Measurements from ENCODE around the gene DHRSX.
"Not testable (repeated sequence)": the region's sequence is repeated elsewhere in the genome, so short reads cannot be mapped to it uniquely, and the experiment has no call there.

The DHRSX gene

DNA sequence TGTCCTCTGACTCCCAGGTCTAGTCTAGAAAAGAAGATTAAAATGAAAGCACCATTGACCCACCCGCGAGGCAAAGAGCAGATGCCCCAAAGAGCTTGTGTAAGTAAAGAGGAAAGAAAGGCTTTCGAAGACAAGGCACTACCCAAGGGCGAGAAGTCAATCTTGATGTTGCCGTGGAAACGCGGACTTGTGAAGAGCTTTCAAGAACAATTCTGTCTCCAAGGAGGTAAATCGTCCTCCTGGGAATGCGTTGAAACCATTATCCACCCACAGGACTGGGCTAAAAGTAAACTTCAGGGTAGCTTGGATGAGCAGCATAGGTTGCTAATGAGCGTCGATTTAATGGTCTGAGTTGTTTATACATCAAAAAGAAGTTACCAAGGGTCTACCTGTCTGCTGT, 189.3 kb downstream of the DHRSX start:
- DNase-seq = no peak

DNA sequence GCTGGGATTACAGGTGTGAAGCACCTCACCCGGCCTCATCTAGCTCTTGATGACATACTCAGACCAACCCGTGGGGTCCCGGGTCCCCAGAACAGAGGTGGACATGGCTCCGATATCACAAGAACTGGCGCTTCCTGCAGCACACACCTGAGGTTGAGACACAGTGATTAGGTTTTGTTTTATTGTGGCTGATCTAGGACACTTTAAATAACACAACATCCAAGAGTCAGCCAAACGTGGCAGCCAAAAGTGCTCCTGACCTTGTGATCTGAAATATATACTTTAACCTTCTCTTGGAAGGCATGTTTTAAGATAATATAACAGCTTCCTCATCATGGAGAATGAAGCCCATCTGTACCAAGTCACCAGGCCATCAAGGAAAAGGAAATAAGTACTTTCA, 198.9 kb downstream of the DHRSX start:
- DNase-seq = no peak

DNA sequence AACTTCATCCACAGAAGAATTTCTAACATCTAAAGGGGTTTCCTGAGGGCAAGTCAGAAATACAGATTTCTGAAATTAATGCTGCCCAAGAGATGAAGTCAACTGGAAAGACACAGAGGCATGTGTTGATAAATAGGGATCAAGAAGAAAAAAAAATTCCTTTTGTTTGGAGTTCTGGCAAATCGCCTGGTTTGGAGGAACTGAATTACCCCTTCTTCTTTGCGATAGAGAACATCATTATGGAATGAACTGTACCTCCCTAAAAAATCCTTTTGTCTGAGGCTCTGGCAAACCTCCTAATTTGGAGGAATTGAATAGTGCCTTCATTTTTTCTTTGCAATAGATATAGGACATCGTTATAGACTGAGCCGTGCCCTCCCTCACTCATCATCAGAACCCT, 200.9 kb downstream of the DHRSX start:
- DNase-seq = no peak

DNA sequence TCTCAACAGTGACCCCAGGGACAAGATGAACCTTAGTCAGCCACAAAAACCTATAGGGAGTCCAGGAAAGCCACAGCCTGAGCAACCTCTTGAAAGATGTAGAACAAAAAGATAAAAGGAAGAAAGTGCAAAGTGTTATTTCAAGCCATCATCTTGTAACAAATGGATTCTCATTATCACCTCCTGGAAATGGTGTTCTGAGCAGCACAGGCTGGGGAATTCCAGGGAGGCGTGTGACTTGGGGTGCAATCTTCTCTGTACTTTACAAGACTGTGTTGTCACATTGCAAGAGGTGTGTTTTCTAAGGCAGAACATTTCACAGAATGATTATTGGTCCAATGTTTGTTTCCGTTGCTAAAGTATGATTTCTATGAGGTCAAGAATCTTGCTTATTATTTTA, 214.0 kb downstream of the DHRSX start:
- no peak for DNase-seq

DNA sequence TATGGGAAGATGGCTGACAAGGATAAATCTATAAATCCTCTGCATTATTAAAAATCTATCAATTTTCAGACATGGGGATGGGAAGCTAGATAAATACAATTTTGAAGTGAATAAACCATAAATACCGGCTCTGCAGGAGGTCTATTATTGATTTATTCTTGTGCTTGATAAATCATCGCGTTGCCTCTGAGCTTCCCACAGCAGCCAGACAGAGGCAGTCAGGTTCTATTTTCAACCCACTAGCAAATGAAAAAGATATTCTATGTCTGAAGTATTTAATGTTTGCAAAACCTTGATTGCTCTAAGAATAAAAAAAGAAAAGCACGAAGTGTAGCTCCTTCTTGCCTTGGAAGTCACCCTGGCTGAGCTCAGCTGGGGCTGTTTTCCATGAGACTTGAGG, 216.2 kb downstream of the DHRSX start:
- no peak for DNase-seq

DNA sequence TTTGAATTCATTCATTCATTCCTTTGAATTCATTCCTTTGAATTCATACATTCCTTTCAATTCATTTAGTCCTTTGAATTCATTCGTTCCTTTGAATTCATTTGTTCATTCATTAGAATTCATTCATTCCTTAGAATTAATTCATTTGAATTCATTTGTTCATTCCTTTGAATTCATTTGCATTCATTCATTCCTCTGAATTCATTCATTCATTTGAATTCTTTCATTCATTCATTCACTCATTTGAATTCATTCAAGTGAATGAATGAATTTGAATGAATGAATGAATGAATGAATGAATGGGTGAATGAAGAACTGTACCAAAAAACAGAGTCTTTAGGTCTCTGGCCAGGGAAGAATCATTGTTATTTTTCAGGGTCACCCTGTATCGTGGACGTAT, 216.6 kb downstream of the DHRSX start:
- no peak for DNase-seq

DNA sequence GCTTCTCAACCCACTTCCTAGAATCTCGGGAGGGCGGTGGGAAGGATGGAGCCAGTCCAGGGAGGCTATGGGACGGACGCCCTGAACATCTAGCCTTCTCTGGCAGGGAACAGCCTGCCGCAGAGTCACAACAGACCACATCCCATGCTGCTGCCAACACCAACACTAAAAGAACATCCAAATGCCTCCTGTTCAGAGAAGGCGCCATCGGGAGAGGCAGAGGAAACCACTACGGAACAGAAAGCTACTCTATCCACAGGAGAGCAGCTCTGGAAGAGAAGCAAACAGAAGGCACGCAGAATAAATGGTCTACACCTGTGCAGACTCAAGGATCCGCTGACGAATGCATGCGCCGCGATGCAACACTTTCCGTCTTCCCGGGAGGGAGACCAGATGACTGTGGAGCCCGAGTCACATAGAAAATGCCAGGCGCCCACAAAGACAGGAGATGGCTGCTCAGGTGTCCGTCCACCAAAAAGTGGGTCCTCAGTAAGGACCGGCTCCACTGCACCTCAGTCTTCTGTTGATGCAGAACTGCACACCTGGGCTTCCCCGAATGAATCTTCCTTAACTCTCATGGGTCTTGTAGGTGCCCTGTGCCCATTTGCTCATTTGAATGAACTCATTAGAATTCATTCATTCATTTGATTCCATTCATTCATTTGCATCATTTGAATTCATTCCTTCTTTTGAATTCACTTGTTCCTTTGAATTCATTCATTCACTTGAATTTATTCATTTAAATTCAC, 217.5 kb downstream of the DHRSX start:
- DNase-seq = no peak

DNA sequence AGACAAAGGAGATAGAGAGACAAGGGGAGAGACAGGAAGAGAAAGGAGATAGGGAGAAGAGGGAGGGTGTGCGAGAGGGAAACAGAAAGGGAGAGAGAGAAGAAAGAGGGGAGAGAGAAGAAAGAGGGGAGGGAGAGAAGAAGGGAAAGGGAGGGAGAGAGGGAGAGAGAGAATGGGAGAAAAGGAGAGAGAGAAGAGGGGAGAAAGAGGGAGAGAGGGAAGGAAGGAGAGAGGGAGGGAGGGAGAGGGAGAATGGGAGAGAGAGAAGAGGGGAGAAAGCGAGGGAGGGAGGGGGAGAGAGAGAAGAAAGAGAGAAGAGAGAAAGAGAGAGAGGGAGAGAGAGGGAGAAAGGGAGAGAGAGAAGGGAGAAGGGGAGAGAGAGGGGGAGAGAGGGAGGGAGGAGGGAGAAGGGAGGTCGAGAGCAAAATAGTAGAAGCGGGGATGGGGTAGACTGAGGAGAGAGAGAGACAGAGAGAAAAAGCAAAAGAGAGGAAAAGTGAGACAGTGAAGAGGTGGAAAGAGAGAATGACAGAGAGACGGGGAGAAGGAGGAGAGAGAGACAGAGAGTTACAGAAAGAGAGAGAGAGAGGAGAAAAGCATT, 218.2 kb downstream of the DHRSX start:
- no peak for DNase-seq

DNA sequence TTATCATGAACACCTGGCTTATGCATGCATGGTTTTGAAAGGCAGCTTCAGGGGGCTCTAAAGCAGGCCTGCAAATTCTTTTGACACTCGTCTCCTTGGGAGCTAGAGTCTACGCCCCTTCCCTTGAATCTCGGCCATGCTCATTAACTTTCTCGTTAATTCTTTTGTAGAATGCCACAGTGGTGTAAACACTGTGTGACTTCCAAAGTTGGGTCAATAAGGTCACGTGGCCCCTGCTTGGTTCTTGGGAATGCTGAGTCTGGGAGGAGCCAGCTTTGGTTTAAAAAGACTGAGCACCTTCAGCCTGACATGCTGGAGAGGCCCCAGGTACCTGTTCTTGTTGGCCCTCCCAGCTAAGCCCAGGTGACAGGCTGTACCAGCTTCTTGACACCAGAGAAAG, 228.4 kb downstream of the DHRSX start:
- no peak for DNase-seq

DNA sequence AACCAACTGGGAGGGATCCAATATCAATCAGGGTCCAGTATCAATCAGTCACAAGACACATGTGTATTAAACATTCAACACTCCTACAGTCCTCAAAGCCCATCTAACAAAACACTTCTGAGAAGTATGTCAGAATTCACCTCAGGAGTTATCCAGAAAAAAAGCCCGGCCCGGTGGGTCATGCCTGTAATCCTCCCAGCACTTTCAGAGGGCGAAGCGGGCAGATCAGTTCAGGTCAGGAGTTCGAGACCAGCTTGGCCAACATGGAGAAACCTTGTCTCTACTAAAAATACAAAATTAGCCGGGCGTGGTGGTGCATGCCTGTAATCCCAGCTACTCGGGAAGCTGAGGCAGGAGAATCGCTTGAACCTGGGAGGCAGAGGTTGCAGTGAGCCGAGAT, 229.2 kb downstream of the DHRSX start:
- not testable (repeated sequence) for DNase-seq

DNA sequence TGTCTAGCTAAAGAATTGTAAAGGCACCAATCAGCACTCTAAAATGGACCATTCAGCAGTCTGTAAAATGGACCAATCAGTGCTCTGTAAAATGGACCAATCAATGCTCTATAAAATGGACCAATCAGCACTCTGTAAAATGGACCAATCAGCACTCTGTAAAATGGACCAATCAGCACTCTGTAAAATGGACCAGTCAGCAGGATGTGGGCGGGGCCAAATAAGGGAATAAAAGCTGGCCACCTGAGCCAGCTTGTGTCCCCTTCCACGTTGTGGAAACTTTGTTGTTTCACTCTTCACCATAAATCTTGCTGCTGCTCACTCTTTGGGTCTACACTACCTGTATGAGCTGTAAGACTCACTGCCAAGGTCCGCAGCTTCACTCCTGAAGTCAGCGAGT, 230.0 kb downstream of the DHRSX start:
- not testable (repeated sequence) for DNase-seq

DNA sequence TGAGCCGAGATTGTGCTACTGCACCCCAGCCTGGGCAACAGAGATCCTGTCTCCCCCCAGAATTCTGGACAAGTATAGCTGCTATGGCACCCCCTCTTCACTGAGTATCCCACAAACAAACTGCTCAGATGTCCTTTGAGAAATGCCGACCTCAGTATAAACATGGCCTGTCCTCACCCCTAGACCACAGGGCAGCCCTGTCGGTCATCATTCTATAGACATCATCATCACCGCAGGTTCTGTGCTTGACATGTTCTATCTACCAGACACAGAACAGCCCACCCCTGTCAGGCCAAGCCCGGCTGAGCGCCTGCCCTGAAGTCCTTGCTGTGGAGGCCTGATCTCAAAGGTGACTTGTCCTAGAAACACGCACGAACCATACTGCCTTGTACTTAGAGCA, 232.9 kb downstream of the DHRSX start:
- no peak for DNase-seq

DNA sequence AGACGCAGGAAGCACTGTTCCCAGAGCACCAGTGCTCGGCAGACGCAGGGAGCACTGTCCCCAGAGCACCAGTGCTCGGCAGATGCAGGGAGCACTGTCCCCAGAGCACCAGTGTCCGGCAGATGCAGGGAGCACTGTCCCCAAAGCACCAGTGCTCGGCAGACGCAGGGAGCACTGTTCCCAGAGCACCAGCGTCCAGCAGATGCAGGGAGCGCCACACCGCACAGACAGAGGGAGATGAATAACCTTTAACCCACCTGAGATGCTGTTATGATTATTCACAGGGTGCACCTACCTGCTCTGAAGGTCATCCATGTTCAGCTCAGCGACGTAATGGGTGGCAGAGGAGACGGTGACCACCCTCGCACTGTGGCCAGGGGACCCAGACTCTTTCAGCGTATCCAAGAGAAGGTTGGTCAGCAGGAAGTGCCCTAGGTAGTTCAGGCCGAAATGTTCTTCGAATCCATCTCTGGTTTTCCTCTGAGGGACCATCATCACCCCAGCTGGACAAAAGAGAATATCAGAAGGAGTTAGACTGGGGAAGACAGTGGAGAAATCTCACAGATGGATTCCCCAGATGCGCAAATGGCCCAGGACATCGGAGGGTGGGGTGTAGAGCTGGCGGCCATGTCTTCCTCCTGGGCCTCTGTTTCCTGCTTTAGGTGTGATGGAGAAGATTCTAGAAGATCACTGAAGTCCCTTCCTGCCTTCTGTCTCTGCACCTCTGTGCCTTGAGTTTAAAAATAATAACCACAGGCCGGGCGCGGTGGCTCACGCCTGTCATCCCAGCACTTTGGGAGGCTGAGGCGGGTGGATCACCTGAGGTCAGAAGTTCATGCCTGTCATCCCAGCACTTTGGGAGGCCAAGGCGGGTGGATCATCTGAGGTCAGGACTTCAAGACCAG, 234.1 kb downstream of the DHRSX start:
- DNase-seq = no peak

DNA sequence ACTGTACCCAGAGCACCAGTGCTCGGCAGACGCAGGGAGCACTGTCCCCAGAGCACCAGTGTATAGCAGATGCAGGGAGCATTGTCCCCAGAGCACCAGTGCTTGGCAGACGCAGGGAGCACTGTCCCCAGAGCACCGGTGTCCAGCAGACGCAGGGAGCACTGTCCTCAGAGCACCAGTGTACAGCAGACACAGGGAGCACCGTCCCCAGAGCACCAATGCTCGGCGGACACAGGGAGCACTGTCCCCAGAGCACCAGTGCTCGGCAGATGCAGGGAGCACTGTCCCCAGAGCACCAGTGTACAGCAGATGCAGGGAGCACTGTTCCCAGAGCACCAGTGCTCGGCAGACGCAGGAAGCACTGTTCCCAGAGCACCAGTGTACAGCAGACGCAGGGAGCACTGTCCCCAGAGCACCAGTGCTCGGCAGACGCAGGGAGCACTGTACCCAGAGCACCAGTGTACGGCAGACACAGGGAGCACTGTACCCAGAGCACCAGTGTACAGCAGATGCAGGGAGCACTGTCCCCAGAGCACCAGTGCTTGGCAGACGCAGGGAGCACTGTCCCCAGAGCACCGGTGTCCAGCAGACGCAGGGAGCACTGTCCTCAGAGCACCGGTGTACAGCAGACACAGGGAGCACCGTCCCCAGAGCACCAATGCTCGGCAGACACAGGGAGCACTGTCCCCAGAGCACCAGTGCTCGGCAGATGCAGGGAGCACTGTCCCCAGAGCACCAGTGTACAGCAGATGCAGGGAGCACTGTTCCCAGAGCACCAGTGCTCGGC, 234.9 kb downstream of the DHRSX start:
- DNase-seq = not testable (repeated sequence)

DNA sequence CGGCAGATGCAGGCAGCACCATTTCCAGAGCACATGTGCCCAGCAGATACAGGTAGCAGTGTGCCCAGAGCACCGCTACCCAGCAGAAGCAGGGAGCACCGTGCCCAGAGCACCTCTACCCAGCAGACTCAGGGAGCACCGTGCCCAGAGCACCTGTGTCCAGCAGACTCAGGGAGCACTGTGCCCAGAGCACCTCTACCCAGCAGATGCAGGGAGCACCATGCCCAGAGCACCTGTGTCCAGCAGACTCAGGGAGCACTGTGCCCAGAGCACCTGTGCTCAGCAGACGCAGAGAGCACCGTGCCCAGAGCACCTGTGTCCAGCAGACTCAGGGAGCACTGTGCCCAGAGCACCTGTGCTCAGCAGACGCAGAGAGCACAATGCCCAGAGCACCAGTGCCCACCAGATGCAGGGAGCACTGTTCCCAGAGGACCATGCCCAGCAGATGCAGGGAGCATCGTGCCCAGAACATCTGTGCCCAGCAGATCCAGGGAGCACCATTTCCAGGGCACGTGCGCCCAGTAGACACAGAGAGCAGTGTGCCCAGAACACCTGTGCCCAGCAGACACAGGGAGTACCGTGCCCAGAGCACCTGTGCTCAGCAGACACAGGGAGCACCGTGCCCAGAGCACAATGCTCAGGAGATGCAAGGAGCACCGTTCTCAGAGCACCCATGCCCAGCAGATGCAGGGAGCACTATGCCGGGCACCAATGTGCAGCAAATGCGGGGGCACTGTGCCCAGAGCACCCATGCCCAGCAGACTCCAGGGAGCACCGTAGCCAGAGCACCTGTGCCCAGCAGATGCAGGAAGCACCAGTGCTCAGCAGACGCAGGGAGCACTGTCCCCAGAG, 236.4 kb downstream of the DHRSX start:
- DNase-seq = no peak

DNA sequence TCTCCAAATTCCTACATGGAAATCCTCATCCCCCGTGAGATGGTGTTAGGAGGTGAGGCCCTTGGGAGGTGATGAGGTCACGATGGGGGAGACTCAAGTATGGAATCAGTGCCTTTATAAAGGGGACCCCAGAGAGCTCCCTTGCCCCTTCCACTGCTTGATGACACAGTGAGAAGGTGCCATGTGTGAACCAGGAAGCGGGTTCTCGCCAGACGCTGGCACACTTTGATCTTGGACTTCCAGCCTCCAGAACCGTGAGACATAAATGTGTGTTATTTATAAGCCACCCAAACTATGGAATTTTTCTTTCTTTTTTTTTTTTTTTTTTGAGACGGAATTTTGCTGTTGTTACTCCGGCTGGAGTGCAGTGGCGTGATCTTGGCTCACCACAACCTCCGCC, 237.6 kb downstream of the DHRSX start:
- no peak for DNase-seq

DNA sequence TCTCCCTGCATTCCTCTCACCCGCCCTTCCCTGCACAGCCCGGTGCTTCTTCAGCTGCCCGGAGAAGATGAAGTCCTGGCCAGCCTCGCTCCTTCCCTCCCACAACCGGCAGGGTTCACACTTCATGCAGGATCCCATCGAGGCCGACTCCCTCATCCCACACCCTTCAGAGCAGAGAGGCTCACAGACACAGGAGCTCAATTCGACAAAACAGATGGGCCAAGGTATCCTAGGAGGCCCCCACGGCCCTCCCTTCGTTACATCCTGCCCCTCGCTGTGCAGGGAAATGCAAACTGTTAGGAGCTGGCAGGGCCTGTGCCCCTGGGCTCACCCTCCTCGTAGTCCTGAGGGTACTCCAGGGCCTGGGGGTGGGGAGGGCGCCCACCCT, 238.1 kb downstream of the DHRSX start:
- DNase-seq = no peak

DNA sequence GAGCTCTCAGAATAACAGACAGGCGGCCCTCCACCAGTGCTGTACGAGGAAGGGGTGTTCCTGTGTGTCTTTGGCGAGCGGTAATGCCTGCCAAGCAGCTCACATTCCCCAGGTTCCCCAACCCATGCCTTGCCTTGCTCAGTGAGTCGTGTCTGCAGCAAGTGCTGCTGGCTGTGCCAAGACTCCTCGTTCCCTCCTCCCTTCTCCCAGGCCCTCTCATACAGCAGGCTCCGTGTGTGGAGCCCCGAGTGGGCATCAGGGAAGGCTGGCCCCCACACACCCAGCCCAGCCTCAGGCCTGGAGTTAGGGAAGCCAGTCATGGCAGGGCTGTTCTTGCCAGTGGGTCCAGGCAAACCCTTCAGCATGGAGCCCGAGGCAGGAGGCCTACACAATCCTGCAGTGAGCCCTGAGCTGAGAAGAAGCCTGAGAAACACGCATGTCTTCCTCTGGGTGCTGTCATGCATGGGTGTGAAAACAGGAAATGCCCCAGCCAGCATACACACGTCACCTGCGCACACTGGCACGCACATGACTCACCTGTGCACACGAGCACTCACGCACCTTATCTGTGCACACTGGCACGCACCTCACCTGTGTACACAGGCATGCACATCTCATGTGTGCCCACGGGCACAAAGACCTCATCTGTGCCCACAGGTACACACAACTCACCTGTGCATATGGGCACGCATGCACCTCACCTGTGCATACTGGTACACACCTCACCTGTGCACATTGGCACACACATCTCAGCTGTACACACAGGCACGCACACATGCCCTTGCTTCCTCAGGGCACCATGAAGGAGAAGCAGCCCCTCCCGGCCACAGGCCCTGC, 238.7 kb downstream of the DHRSX start:
- no peak for DNase-seq

DNA sequence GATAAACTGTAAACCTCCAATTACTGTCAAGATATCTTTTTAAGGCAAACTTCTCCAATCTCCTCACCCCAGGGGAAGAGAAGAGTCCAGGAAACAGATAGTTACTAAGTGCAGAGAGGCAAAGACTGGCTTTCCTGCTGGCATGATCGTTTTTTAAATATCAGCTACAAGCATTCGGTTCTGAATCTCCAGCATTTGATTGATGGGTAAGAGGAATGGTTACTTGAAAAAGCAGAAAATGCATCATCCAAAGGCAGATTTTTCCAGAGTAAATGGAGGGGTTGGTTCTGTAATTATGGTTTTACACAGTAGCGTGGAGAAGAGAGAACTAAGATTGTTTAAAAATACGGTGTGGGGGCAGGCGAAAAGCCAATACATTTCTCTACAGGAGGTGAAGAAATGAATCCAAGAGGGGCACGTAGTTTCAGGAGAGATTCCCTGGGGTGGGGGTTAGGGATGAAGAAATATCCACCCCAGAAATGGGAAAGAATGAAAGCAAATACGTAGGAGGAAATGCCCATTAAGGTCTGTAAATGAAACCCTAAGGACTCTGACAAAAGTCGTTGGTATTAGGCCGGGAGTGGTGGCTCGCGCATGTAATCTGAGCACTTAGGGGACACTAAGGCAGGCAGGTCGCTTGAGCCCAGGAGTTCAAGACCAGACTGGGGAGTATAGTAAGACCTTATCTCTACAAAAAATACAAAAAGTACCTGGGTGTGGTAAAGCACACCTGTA, 248.3 kb downstream of the DHRSX start:
- no peak for DNase-seq

DNA sequence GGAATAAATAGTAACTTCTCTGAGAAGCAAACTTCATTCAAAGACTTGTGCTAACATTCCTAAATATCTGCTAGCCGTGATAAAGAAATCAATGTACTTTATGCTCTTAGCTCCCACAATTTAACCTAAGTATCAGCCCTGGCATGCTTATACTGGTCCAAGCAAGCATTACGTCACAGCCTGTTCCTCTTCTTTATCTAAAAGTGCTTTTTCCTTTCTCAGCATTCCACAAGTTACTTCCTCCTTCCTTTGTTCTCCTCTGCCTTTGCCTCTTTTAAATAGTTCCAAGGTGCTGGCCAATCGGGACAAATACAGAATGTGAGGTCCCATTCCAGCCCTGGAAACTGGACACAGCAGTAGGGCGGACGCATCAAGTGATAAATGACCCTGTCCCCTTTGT, 249.6 kb downstream of the DHRSX start:
- no peak for DNase-seq
